Suppressor macrophage treated with lipopolysaccharide for 1 hour (primary cell): Measurements from ENCODE around the gene OXA1L.
"Not testable (repeated sequence)": the region's sequence is repeated elsewhere in the genome, so short reads cannot be mapped to it uniquely, and the experiment has no call there.

ENCODE experiments used
- DNase-seq, 3 donors: peaks; one replicate each; pipeline ENCODE4 v3.0.0-alpha.2; 2020 to 2022

The OXA1L gene

GRCh38 chr14:22769369-22769768, 2.9 kb downstream of the OXA1L start:
- peak; percentile 15 to 46 (median 46) for DNase-seq

GRCh38 chr14:22770481-22771187, 4.1 kb downstream of the OXA1L start:
- no peak for DNase-seq

- DNase-seq, result no peak
Observed at GRCh38 chr14:22772725-22773124, 6.2 kb downstream of the OXA1L start.

- no peak for DNase-seq
Observed at GRCh38 chr14:22773162-22774010, 6.9 kb downstream of the OXA1L start.

GRCh38 chr14:22774011-22774706, 7.7 kb downstream of the OXA1L start:
- no peak for DNase-seq

GRCh38 chr14:22776215-22776614, 9.7 kb downstream of the OXA1L start:
- no peak for DNase-seq

- not testable (repeated sequence) for DNase-seq
Observed at GRCh38 chr14:22776849-22777248, 10.4 kb downstream of the OXA1L start.

- DNase-seq, result peak in 1 of 3 donors; percentile 22
Observed at GRCh38 chr14:22778084-22778483, 11.6 kb downstream of the OXA1L start.

GRCh38 chr14:22780105-22780679, 13.7 kb downstream of the OXA1L start:
- no peak for DNase-seq

GRCh38 chr14:22780941-22781300, 14.4 kb downstream of the OXA1L start:
- no peak for DNase-seq

GRCh38 chr14:22781301-22781991, 15.0 kb downstream of the OXA1L start:
- peak in 1 of 3 donors; percentile 46 for DNase-seq

GRCh38 chr14:22786685-22787084, 20.2 kb downstream of the OXA1L start:
- no peak for DNase-seq

GRCh38 chr14:22791301-22791700, 24.8 kb downstream of the OXA1L start:
- DNase-seq, result peak; percentile 87 to 96 (median 94)

GRCh38 chr14:22792158-22792557, 25.7 kb downstream of the OXA1L start:
- no peak for DNase-seq

GRCh38 chr14:22793550-22793949, 27.1 kb downstream of the OXA1L start:
- not testable (repeated sequence) for DNase-seq

- no peak for DNase-seq
Observed at GRCh38 chr14:22793976-22794375, 27.5 kb downstream of the OXA1L start.

- no peak for DNase-seq
Observed at GRCh38 chr14:22794551-22794951, 28.1 kb downstream of the OXA1L start.

- DNase-seq, result no peak
Observed at GRCh38 chr14:22796087-22796707, 29.7 kb downstream of the OXA1L start.

GRCh38 chr14:22797017-22797917, 30.8 kb downstream of the OXA1L start:
- peak in 1 of 3 donors; percentile 49 for DNase-seq

- DNase-seq, result peak; percentile 55 to 75 (median 73)
Observed at GRCh38 chr14:22798528-22798927, 32.0 kb downstream of the OXA1L start.

GRCh38 chr14:22800346-22800745, 33.9 kb downstream of the OXA1L start:
- peak; percentile 76 to 83 (median 80) for DNase-seq
